H1 (cell line): Measurements from ENCODE around the gene CFL2. TPM values are rescaled to one million over a fixed set of nuclear protein-coding genes. Genes with fewer than 3 reads are reported as not detected.

Source experiments
- BACH1 ChIP-seq: IDR thresholded peaks from 2 replicates; pipeline ENCODE4 v1.6.1; 2012; ENCODE audit warnings: low read length, improper control_type of control experiment
- CHD1 ChIP-seq: IDR thresholded peaks from 2 replicates; pipeline ENCODE4 v1.6.1; 2012; ENCODE audit warnings: low read depth, low read length, improper control_type of control experiment
- CTCF ChIP-seq, 3 experiments: IDR thresholded peaks; 1 replicate in 2 of 3; 2 replicates in 1 of 3; pipeline versions ENCODE4 v1.5.1 to v1.6.1; 2011; ENCODE audit warnings: low read length in 3 of 3, mild to moderate bottlenecking in 3 of 3, inconsistent platforms in 2 of 3, low read depth in 1 of 3, moderate library complexity in 1 of 3; ENCODE audit not compliant: insufficient read depth in 1 of 3; ENCODE audit errors: control extremely low read depth in 1 of 3
- GTF2F1 ChIP-seq: IDR thresholded peaks from 2 replicates; pipeline ENCODE4 v1.6.1; 2012; ENCODE audit warnings: low read depth, low read length, improper control_type of control experiment, borderline replicate concordance
- KDM1A ChIP-seq: fragments of 200-600, 300-600 bp; sonication (generic); IDR thresholded peaks from 2 replicates; pipeline ENCODE4 v1.7.1; 2016; ENCODE audit warnings: mild to moderate bottlenecking, low read length, borderline replicate concordance
- POU5F1 ChIP-seq: IDR thresholded peaks from 2 replicates; pipeline ENCODE4 v1.6.1; 2011; ENCODE audit warnings: low read depth, mild to moderate bottlenecking, low read length, moderate library complexity
- RBBP5 ChIP-seq: IDR thresholded peaks from 2 replicates; pipeline ENCODE4 v1.7.1; 2012; ENCODE audit warnings: low read depth, mild to moderate bottlenecking, inconsistent platforms, low read length, moderate library complexity, borderline replicate concordance
- SRF ChIP-seq: IDR thresholded peaks from 2 replicates; pipeline ENCODE4 v1.6.1; 2011; ENCODE audit warnings: mild to moderate bottlenecking, low read depth, low read length, moderate library complexity
- polyA plus RNA-seq, 7 experiments: library from polyadenylated mRNA; depleted of rRNA in 3 of 7; stranded (reverse) in 5 of 7; unstranded in 2 of 7; fragments of >200 nt in 5 of 7; fragments of 200-250 nt in 2 of 7; gene quantifications; 1 replicate in 5 of 7; 2 replicates in 1 of 7; 4 replicates in 1 of 7; pipeline versions ENCODE4 v1.2.1 to v1.2.3, GENCODE V29; 2011 to 2013; ENCODE audit warnings: missing spikeins in 2 of 7, mixed read lengths in 2 of 7
- total RNA-seq: library from RNA; stranded (reverse); fragmentation: NEBNext Ultra II Directional; extraction: Animal tissue kit (Norgen Biotek cat#: 25700); gene quantifications from 2 replicates; pipeline ENCODE4 v1.2.1, GENCODE V29; 2021

The CFL2 gene
- total and polyA plus RNA-seq, 2 of the 8 experiments (the other 6 are each of a cell fraction or from before 2014, with no cell fraction given), result 9.7 to 20.5 TPM

GRCh38 chr14:34662561-34663088, 51.8 kb downstream of the CFL2 start (continued):
- TF ChIP-seq CHD1 (no peak), SRF (no peak), BACH1 (no peak), RBBP5 (no peak), KDM1A (no peak), POU5F1 (no peak), GTF2F1 (no peak), CTCF (IDR thresholded peaks at IDR 0.05; ENCODE audit: control extremely low read depth in 1 of 3, insufficient read depth in 1 of 3, low read depth in 1 of 3, low read length in 3 of 3) (no peak)
